Lower lobe of right lung (tissue), 2 donors: ENCODE data around the gene UFSP1. TPM values are rescaled to one million over a fixed set of nuclear protein-coding genes. Genes with fewer than 3 reads are reported as not detected.

Experiments used
- ATAC-seq, 2 donors: fragments of 200-7000 bp; cut with Tn5 transposase; one replicate each; pipeline ENCODE4 v1.9.1; 2020 to 2022; ENCODE audit warnings: mild to moderate bottlenecking in 2 of 2, moderate library complexity in 2 of 2
- DNase-seq: peaks from one replicate; pipeline ENCODE4 v3.0.0-alpha.2; 2020
- H3K27ac ChIP-seq: fragments of 200-600 bp; one replicate; pipeline ENCODE4 v1.8.0; 2022
- H3K27me3 ChIP-seq: fragments of 200-600 bp; one replicate; pipeline ENCODE4 v1.8.0; 2022; ENCODE audit warnings: low read depth
- H3K36me3 ChIP-seq: fragments of 200-600 bp; one replicate; pipeline ENCODE4 v1.8.0; 2022; ENCODE audit warnings: mild to moderate bottlenecking
- H3K4me1 ChIP-seq: fragments of 200-600 bp; one replicate; pipeline ENCODE4 v1.8.0; 2022
- H3K4me3 ChIP-seq: fragments of 200-600 bp; one replicate; pipeline ENCODE4 v1.8.0; 2022; ENCODE audit warnings: mild to moderate bottlenecking
- H3K9me3 ChIP-seq: fragments of 200-600 bp; one replicate; pipeline ENCODE4 v1.8.0; 2022
- intact Hi-C: fragments of 100-400 bp; cut with DNase I; formaldehyde crosslinking; loops from one replicate; pipeline ENCODE4 v1.11.0; 2022
- total RNA-seq: library from RNA; stranded (reverse); fragmentation: NEBNext Ultra II Directional; extraction: Animal tissue kit (Norgen Biotek cat#: 25700); gene quantifications from one replicate; pipeline ENCODE4 v1.2.1, GENCODE V29; 2021
- TF ChIP-seq, protein P1 (sequence below): fragments of 200-600 bp; IDR thresholded peaks from one replicate; pipeline ENCODE4 v1.8.0; 2022; ENCODE audit warnings: antibody characterized with exemption, mild to moderate bottlenecking
- donor health status: DM: no; HTN: yes; CAD: no; lungs with severe emphysema.

Gene UFSP1
- total RNA-seq, 1 donor from 2014 or later: 2.3 TPM

DNA sequence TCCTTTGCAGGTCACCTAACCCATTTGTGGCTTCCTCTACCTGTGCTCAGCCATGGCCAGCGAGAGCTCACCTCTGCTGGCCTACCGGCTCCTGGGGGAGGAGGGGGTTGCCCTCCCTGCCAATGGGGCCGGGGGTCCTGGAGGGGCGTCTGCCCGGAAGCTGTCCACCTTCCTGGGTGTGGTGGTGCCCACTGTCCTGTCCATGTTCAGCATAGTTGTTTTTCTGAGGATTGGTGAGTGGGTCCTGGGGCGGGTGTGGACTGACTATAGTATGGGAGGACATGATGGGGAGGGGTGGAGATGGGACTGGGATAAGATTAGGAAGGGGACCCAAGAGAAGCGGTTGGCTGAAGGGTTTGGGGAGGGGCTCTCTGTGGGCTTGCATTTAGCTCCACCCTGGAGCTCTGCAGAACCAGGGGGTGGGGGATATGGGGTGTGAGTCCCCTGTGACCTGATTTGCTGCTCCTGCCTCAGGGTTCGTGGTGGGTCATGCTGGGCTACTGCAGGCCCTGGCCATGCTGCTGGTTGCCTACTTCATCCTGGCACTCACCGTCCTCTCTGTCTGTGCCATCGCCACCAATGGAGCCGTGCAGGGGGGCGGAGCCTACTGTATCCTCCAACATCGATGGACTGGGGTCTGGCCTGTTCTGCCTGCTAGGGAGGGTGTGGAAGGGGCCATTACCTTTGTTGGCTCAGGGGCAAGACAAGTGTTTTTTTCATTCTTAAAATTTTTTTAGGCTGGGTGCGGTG lies 35.2 kb downstream of the UFSP1 start:
- no peaks in the 10 kb centered on the region for H3K9me3 ChIP-seq
- H3K4me3 ChIP-seq: no peak overlapping the region
- H3K27ac ChIP-seq: no peak overlapping the region
- ATAC-seq (no peak), DNase-seq (no peak)
- H3K27me3 ChIP-seq: no peaks in the 10 kb centered on the region
- peaks cover 36% of the 10 kb centered on the region for H3K36me3 ChIP-seq
- intact Hi-C loops: no loop called here
- TF ChIP-seq, protein P1, sequence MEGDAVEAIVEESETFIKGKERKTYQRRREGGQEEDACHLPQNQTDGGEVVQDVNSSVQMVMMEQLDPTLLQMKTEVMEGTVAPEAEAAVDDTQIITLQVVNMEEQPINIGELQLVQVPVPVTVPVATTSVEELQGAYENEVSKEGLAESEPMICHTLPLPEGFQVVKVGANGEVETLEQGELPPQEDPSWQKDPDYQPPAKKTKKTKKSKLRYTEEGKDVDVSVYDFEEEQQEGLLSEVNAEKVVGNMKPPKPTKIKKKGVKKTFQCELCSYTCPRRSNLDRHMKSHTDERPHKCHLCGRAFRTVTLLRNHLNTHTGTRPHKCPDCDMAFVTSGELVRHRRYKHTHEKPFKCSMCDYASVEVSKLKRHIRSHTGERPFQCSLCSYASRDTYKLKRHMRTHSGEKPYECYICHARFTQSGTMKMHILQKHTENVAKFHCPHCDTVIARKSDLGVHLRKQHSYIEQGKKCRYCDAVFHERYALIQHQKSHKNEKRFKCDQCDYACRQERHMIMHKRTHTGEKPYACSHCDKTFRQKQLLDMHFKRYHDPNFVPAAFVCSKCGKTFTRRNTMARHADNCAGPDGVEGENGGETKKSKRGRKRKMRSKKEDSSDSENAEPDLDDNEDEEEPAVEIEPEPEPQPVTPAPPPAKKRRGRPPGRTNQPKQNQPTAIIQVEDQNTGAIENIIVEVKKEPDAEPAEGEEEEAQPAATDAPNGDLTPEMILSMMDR: no peak
- peaks cover 22% of the 10 kb centered on the region for H3K4me1 ChIP-seq

DNA sequence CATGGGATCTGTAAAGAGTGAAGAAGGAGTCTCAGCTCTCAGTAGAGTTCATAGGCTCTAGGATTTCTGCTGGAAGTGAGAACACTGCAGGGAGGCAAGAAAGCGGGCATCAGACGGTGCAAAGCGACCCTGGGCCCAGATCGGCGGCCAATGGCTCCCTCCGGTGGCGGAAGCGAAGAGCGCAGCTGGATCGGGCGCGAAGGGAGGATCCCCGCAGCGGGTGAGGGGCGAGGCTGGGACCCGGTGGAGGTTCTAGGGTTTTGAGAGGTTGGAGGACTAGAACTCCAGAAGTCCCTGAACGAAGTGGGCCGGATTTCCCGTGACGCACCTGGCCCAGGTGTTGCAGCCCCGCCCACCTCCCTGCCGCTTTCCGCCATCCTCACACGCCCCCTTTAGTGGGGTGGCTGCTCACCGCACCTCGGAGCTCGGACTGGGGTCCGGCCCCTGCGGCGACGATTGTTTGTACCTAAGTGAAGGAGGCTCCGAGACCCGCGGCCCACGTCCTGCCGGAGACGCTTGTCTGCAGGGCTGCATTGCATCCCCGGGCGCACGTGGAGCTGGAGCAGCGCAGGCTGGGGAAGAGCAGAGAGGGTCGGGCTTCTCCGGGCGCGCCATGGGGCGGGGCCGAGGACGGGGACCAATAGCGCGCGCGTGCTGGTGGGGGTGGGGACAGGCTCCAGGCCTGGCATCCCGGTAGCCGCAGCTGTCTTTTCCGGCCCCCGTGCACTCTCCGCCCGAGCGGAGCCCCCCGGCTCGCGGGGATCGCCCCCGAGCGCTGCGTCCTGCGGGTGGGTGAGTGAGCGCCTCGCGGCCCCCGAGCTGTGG lies 37.3 kb downstream of the UFSP1 start, which contains the start of gene SLC12A9:
Gene SLC12A9 (plus strand): TSS at position 666 of the 825 bp plus-strand sequence. CDS start 1,485 bp downstream, outside the sequence.
- H3K27ac ChIP-seq: peak within 1 kb of the TSS; percentile 77

DNA sequence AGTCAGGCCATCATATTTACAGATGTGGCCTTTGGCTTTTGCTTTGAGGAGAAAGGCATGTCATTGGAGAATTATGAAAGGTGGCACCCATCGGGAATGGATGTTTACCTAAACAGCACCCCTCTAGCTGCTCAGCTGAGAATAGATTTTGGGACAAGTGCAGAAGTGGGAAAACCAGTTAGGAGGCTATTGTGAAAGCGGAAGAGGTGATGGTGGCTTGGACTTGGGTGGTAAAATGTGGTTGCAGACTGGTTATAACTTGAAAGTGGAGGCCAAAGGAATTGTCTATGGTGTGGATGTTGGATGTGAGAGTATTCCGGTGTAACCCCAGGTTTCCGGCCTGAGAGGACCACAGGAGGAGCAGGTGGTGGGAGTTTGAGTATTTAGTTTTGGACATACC lies 42.2 kb downstream of the UFSP1 start:
- intact Hi-C loops: no loop called here
- Histone ChIP-seq H3K27me3 (no peaks in the 10 kb centered on the region), H3K36me3 (no peaks in the 10 kb centered on the region), H3K9me3 (no peaks in the 10 kb centered on the region), H3K4me1 (peaks cover 8% of the 10 kb centered on the region), H3K27ac (no peak overlapping the region), H3K4me3 (no peak overlapping the region)
- TF ChIP-seq, protein P1: no peak
- DNase-seq (no peak), ATAC-seq (no peak)

More for the DNA sequence above, 37.3 kb downstream of the UFSP1 start, which contains the start of gene SLC12A9:
- H3K9me3 ChIP-seq: no peaks in the 10 kb centered on the region
- H3K4me3 ChIP-seq: peak within 1 kb of the TSS; percentile 88
- no peaks in the 10 kb centered on the region for H3K27me3 ChIP-seq
- peaks cover 21% of the 10 kb centered on the region for H3K36me3 ChIP-seq
- DNase-seq (peak; percentile 95), ATAC-seq (peak; percentile 99 to 100)
- intact Hi-C loops: no loop called here
- TF ChIP-seq, protein P1: peak; percentile 95
- H3K4me1 ChIP-seq: peaks cover 22% of the 10 kb centered on the region

DNA sequence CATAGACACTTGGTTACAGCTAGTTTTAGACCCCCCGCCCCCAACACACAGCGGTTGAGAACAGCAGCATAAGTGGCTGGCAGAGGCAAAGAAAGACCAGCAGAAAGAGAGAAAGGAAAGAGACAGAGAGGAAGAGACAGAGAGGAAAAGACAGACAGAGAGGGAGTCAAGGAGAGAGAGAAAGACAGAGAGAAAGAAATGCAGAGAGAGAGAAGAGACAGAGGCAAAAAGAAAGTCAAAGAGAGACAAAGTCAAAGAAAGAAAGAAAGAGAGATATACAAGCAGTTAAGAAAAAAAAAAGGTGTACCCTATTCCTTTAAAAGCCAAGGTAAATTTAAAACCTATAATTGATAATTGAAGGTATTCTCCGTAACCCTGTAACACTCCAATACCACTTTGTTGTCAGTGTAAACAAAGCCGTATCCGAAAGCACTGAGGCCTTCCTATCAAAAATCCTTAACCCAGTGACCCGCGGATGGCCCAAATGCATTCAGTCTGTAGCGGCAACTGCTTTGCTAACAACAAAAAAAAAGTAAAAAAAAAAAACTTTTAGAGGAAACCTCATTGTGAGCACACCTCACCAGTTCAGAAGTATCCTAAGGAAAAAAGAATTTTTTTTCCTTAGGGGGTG lies 48.9 kb downstream of the UFSP1 start:
- TF ChIP-seq, protein P1: no peak
- no peak for ATAC-seq
- no peak overlapping the region for H3K27ac ChIP-seq
- H3K4me1 ChIP-seq: peaks cover 14% of the 10 kb centered on the region
- H3K4me3 ChIP-seq: no peak overlapping the region
- no peaks in the 10 kb centered on the region for H3K27me3 ChIP-seq
- intact Hi-C loops: no loop called here
- H3K36me3 ChIP-seq: no peaks in the 10 kb centered on the region
- no peaks in the 10 kb centered on the region for H3K9me3 ChIP-seq
- no peak for DNase-seq

DNA sequence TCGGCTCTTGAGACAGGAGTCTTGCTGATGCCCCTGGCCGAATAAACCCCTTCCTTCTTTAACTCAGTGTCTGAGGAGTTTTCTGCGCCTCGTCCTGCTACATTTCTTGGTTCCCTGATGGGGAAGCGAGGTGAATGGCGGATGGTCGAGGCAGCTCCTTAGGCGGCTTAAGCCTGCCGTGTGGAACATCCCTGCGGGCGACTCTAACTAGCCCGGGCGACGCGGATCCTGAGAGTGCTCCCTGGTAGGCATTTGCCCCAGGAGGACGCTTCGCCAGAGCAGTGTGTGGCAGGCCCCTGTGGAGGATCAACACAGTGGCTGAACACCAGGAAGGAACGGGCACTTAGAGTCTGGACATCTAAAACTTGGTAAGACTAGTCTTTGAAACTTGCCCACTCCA lies 50.2 kb downstream of the UFSP1 start:
- Histone ChIP-seq H3K9me3 (no peaks in the 10 kb centered on the region), H3K27me3 (no peaks in the 10 kb centered on the region), H3K36me3 (no peaks in the 10 kb centered on the region), H3K4me1 (peaks cover 14% of the 10 kb centered on the region), H3K27ac (no peak overlapping the region), H3K4me3 (no peak overlapping the region)
- no peak for DNase-seq
- ATAC-seq: no peak
- intact Hi-C loops: no loop called here
- TF ChIP-seq, protein P1: no peak
